Caco-2 (cell line): ENCODE results near the gene ALK. TPM values are rescaled to one million over a fixed set of nuclear protein-coding genes. Genes with fewer than 3 reads are reported as not detected.

ENCODE experiments used
- BruUV-seq: library from RNA; stranded (reverse); fragments of 400-500 nt; replicated peaks from 2 replicates; lab custom pipeline; 2021; lab: Mats Ljungman, UMichigan
- CTCF ChIA-PET: fragments of 300-600 bp; sonication (Branson Sonifier 250); formaldehyde crosslinking; loops from one replicate; lab custom pipeline; 2022; ENCODE audit warnings: antibody characterized with exemption; lab: Charles Lee
- POLR2A ChIA-PET: fragments of 300-600 bp; sonication (Branson Sonifier 250); formaldehyde crosslinking; loops from one replicate; lab custom pipeline; 2022; ENCODE audit warnings: antibody characterized with exemption; lab: Charles Lee
- DNase-seq, 2 experiments: peaks; one replicate each; pipeline versions ENCODE4 v3.0.0 to v3.0.0-alpha.2; 2020 to 2022
- H3K27me3 ChIP-seq: replicated peaks from 2 replicates; pipeline ENCODE4 v1.6.0; 2011; ENCODE audit warnings: low read length; ENCODE audit not compliant: control insufficient read depth, insufficient read depth
- H3K36me3 ChIP-seq: 2 replicates; pipeline ENCODE4 v1.5.1; 2011; ENCODE audit warnings: low read length; ENCODE audit not compliant: control insufficient read depth, insufficient read depth
- H3K4me1 ChIP-seq: fragments of 250-450 bp; sonication (Bioruptor Pico); 2 replicates; pipeline ENCODE4 v1.5.1; 2020; ENCODE audit warnings: mild to moderate bottlenecking
- H3K4me3 ChIP-seq: 2 replicates; pipeline ENCODE4 v1.5.1; 2011; ENCODE audit warnings: low read depth, mild to moderate bottlenecking, control low read depth, low read length
- H3K9me3 ChIP-seq: fragments of 250-450 bp; sonication (Bioruptor Pico); 2 replicates; pipeline ENCODE4 v1.5.1; 2020; ENCODE audit warnings: mild to moderate bottlenecking, moderate library complexity
- H3K27ac Mint-ChIP-seq: one replicate; pipeline ENCODE4 v1.8.0; 2022; ENCODE audit warnings: mixed read lengths; ENCODE audit not compliant: unreplicated experiment
- H3K27me3 Mint-ChIP-seq: one replicate; pipeline ENCODE4 v1.8.0; 2022; ENCODE audit warnings: mixed read lengths; ENCODE audit not compliant: insufficient read depth, unreplicated experiment
- H3K36me3 Mint-ChIP-seq: one replicate; pipeline ENCODE4 v1.8.0; 2022; ENCODE audit warnings: mild to moderate bottlenecking, mixed read lengths; ENCODE audit not compliant: insufficient read depth, unreplicated experiment
- H3K4me1 Mint-ChIP-seq: one replicate; pipeline ENCODE4 v1.8.0; 2022; ENCODE audit warnings: low read depth, mixed read lengths; ENCODE audit not compliant: unreplicated experiment
- H3K4me3 Mint-ChIP-seq: one replicate; pipeline ENCODE4 v1.8.0; 2022; ENCODE audit warnings: mild to moderate bottlenecking, moderate library complexity, mixed read lengths; ENCODE audit not compliant: unreplicated experiment
- H3K9me3 Mint-ChIP-seq: one replicate; pipeline ENCODE4 v1.8.0; 2022; ENCODE audit warnings: mixed read lengths; ENCODE audit not compliant: unreplicated experiment
- intact Hi-C: fragments of 100-400 bp; cut with micrococcal nuclease; formaldehyde crosslinking; loops from one replicate; pipeline ENCODE4 v1.10.0; 2022; ENCODE audit not compliant: unreplicated experiment
- total RNA-seq: library from RNA; stranded (reverse); gene quantifications from 2 replicates; pipeline ENCODE4 v1.2.3, GENCODE V29; 2022
- TF ChIP-seq, protein P1 (sequence below), 2 experiments: fragments of 200-600 bp in 1 of 2; IDR thresholded peaks; 1 replicate in 1 of 2; 2 replicates in 1 of 2; pipeline versions ENCODE4 v1.5.1 to v1.8.0; 2011 to 2022; ENCODE audit warnings: antibody characterized with exemption in 1 of 2, control low read depth in 1 of 2, inconsistent platforms in 1 of 2, low read depth in 1 of 2, low read length in 1 of 2, mild to moderate bottlenecking in 1 of 2, moderate library complexity in 1 of 2; ENCODE audit not compliant: insufficient read depth in 1 of 2, severe bottlenecking in 1 of 2, unreplicated experiment in 1 of 2

Gene ALK
- total RNA-seq, 1 experiment from 2014 or later: 0.11 TPM

- TF ChIP-seq, protein P1, sequence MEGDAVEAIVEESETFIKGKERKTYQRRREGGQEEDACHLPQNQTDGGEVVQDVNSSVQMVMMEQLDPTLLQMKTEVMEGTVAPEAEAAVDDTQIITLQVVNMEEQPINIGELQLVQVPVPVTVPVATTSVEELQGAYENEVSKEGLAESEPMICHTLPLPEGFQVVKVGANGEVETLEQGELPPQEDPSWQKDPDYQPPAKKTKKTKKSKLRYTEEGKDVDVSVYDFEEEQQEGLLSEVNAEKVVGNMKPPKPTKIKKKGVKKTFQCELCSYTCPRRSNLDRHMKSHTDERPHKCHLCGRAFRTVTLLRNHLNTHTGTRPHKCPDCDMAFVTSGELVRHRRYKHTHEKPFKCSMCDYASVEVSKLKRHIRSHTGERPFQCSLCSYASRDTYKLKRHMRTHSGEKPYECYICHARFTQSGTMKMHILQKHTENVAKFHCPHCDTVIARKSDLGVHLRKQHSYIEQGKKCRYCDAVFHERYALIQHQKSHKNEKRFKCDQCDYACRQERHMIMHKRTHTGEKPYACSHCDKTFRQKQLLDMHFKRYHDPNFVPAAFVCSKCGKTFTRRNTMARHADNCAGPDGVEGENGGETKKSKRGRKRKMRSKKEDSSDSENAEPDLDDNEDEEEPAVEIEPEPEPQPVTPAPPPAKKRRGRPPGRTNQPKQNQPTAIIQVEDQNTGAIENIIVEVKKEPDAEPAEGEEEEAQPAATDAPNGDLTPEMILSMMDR (IDR thresholded peaks at IDR 0.05; ENCODE audit: insufficient read depth in 1 of 2, low read depth in 1 of 2, low read length in 1 of 2, severe bottlenecking in 1 of 2, unreplicated experiment in 1 of 2): no peak
- Histone ChIP-seq H3K9me3 (no peaks in the 10 kb centered on the region), H3K4me3 (no peak overlapping the region), H3K27me3 (peaks cover 3% of the 10 kb centered on the region; the same call in 1 of the 2 replicates), H3K4me1 (no peaks in the 10 kb centered on the region), H3K36me3 (no peaks in the 10 kb centered on the region)
- ChIA-PET CTCF (no interaction called here), POLR2A (no interaction called here)
- Mint-ChIP-seq H3K9me3 (peaks cover 6% of the 10 kb centered on the region), H3K36me3 (no peaks in the 10 kb centered on the region), H3K27ac (no peak overlapping the region), H3K27me3 (peaks cover 39% of the 10 kb centered on the region), H3K4me3 (no peak overlapping the region), H3K4me1 (no peaks in the 10 kb centered on the region)
- intact Hi-C loops: no loop called here
- BruUV-seq: no TSS peak
- DNase-seq: no peak
Measured at GRCh38 chr2:29850794-29851193, 70.6 kb downstream of the ALK start.

DNA sequence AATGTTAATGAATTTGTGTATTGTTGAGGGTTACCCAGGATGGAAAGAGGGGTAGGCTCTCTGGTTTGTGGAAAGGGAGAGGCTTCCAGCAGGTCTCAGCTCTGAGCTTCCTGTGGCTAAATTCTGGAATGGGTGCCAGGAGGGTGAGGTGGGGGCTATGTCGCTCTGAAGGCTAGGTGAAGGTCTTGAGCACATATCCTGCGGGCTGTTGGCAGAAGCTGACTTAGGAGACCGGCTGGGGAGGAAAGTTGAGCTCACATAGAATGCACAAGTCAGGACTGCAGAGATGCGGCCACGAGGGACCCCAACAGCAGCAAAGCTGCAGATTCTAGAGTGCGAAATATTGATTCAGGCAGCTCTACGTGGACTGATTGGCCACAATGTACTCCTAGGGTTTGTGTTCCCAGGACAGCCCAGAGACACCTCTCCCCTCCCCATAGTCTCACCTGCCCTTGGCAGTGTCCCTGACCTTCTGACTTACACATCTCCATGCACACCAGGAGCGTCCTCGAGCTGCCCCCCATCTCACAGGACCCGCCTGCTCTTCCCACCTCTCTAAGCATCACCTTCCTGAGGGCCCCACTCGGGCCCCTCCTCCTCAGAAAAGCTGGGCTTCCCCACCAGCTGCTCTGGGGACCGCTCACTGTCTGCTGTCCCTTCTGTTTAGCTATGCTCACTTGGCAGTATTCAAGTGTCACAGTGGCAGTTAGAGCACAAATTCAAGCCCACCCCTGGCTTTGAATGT lies 72.6 kb downstream of the ALK start:
- Mint-ChIP-seq H3K27me3 (peaks cover 37% of the 10 kb centered on the region), H3K27ac (no peak overlapping the region), H3K9me3 (peaks cover 4% of the 10 kb centered on the region), H3K36me3 (no peaks in the 10 kb centered on the region), H3K4me1 (no peaks in the 10 kb centered on the region), H3K4me3 (no peak overlapping the region)
- POLR2A ChIA-PET: no interaction called here
- no peaks in the 10 kb centered on the region for H3K4me1 ChIP-seq
- intact Hi-C loops: loop anchor here (10.0 kb wide), 1 partner anchor 544 kb away; no protein-coding TSS in a partner anchor
- CTCF ChIA-PET: no interaction called here
- H3K36me3 ChIP-seq: no peaks in the 10 kb centered on the region
- H3K9me3 ChIP-seq: no peaks in the 10 kb centered on the region
- no TSS peak for BruUV-seq
- H3K4me3 ChIP-seq: no peak overlapping the region
- H3K27me3 ChIP-seq: peaks cover 3% of the 10 kb centered on the region; the same call in 1 of the 2 replicates
- TF ChIP-seq, protein P1 (IDR thresholded peaks at IDR 0.05; ENCODE audit: insufficient read depth in 1 of 2, low read depth in 1 of 2, low read length in 1 of 2, severe bottlenecking in 1 of 2, unreplicated experiment in 1 of 2): no peak
- no peak for DNase-seq

- TF ChIP-seq, protein P1 (IDR thresholded peaks at IDR 0.05; ENCODE audit: insufficient read depth in 1 of 2, low read depth in 1 of 2, low read length in 1 of 2, severe bottlenecking in 1 of 2, unreplicated experiment in 1 of 2): no peak
Measured at GRCh38 chr2:29847886-29848285, 73.5 kb downstream of the ALK start.

More at GRCh38 chr2:29847886-29848285, 73.5 kb downstream of the ALK start:
- peaks cover 3% of the 10 kb centered on the region; the same call in 1 of the 2 replicates for H3K27me3 ChIP-seq
- Mint-ChIP-seq H3K9me3 (no peaks in the 10 kb centered on the region), H3K4me1 (no peaks in the 10 kb centered on the region), H3K4me3 (no peak overlapping the region), H3K27me3 (peaks cover 35% of the 10 kb centered on the region), H3K27ac (no peak overlapping the region), H3K36me3 (no peaks in the 10 kb centered on the region)
- no peaks in the 10 kb centered on the region for H3K9me3 ChIP-seq
- ChIA-PET POLR2A (no interaction called here), CTCF (no interaction called here)
- intact Hi-C loops: loop anchor here (10.0 kb wide), 1 partner anchor 543 kb away; no protein-coding TSS in a partner anchor
- H3K4me1 ChIP-seq: no peaks in the 10 kb centered on the region
- no TSS peak for BruUV-seq
- DNase-seq: no peak
- H3K36me3 ChIP-seq: no peaks in the 10 kb centered on the region
- no peak overlapping the region for H3K4me3 ChIP-seq
